GM13976 (cell line): ENCODE results near the gene RTKN.
"Not testable (repeated sequence)": the region's sequence is repeated elsewhere in the genome, so short reads cannot be mapped to it uniquely, and the experiment has no call there.

Source experiments
- DNase-seq: peaks from one replicate; pipeline ENCODE4 v3.0.0; 2012; ENCODE audit warnings: low spot score
- in situ Hi-C: fragments of 300-500 bp; cut with MboI; formaldehyde crosslinking; loops from one replicate; pipeline ENCODE4 v1.12.0; 2022; ENCODE audit warnings: low sequenced_read_pairs, mixed read lengths, inconsistent platforms; ENCODE audit not compliant: unreplicated experiment
- TF ChIP-seq, protein P1 (sequence below): IDR thresholded peaks from 2 replicates; pipeline ENCODE4 v1.5.1; 2012; ENCODE audit warnings: borderline replicate concordance, mild to moderate bottlenecking; ENCODE audit not compliant: insufficient read depth; ENCODE audit errors: extremely low read depth, missing control alignments, control extremely low read depth

Gene RTKN, protein sequence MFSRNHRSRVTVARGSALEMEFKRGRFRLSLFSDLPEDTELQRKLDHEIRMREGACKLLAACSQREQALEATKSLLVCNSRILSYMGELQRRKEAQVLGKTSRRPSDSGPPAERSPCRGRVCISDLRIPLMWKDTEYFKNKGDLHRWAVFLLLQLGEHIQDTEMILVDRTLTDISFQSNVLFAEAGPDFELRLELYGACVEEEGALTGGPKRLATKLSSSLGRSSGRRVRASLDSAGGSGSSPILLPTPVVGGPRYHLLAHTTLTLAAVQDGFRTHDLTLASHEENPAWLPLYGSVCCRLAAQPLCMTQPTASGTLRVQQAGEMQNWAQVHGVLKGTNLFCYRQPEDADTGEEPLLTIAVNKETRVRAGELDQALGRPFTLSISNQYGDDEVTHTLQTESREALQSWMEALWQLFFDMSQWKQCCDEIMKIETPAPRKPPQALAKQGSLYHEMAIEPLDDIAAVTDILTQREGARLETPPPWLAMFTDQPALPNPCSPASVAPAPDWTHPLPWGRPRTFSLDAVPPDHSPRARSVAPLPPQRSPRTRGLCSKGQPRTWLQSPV

DNA sequence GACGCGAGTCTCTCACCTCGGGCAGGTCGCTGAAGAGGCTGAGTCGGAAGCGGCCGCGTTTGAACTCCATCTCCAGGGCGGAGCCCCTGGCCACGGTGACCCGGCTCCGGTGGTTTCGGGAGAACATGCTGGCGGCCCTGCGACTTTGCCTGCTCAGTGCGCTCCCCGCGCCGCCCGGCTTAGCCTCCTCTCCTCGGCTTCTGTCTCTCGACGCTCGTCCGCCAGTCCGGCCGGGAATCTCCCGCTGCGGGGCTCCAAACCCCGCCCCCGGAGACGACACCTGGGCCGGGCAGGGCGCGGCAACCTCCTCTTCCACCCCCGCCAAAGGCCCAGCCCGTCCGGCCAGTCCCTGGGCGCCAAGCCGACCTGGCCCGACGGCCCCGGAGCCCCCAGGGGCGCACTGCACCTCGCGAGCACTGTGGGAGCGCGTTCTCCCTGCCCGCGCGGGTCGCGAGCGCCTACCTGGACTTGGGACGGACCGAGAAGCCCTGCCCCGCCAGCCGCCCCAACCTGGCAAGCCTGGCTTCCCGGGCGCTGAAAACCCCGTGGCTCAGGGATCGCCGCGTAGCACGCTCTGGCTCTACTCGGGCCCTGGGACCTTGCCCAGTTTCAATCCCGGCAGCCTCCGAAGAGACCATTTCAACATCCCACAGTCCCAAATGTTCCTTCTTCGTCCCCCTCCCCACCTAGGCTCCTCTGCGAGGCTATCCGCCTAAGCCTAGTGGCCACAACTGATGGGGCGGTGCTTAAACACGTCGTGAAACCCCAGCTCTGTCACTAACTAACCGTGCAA, at the start of gene RTKN:
TSS of gene RTKN (minus strand) at position 248 of the 793 bp plus-strand sequence. CDS start at position 127, 121 bp downstream.
- TF ChIP-seq, protein P1, sequence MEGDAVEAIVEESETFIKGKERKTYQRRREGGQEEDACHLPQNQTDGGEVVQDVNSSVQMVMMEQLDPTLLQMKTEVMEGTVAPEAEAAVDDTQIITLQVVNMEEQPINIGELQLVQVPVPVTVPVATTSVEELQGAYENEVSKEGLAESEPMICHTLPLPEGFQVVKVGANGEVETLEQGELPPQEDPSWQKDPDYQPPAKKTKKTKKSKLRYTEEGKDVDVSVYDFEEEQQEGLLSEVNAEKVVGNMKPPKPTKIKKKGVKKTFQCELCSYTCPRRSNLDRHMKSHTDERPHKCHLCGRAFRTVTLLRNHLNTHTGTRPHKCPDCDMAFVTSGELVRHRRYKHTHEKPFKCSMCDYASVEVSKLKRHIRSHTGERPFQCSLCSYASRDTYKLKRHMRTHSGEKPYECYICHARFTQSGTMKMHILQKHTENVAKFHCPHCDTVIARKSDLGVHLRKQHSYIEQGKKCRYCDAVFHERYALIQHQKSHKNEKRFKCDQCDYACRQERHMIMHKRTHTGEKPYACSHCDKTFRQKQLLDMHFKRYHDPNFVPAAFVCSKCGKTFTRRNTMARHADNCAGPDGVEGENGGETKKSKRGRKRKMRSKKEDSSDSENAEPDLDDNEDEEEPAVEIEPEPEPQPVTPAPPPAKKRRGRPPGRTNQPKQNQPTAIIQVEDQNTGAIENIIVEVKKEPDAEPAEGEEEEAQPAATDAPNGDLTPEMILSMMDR: no peak
- DNase-seq: peak; percentile 68
- in situ Hi-C loops: no loop called here

GRCh38 chr2:74489906-74490305, 48.2 kb upstream of the RTKN start:
- TF ChIP-seq, protein P1: no peak
- DNase-seq: no peak
- in situ Hi-C loops: loop anchor here (10.0 to 25.0 kb wide), 2 partner anchors 105 to 372 kb away; no protein-coding TSS in a partner anchor

DNA sequence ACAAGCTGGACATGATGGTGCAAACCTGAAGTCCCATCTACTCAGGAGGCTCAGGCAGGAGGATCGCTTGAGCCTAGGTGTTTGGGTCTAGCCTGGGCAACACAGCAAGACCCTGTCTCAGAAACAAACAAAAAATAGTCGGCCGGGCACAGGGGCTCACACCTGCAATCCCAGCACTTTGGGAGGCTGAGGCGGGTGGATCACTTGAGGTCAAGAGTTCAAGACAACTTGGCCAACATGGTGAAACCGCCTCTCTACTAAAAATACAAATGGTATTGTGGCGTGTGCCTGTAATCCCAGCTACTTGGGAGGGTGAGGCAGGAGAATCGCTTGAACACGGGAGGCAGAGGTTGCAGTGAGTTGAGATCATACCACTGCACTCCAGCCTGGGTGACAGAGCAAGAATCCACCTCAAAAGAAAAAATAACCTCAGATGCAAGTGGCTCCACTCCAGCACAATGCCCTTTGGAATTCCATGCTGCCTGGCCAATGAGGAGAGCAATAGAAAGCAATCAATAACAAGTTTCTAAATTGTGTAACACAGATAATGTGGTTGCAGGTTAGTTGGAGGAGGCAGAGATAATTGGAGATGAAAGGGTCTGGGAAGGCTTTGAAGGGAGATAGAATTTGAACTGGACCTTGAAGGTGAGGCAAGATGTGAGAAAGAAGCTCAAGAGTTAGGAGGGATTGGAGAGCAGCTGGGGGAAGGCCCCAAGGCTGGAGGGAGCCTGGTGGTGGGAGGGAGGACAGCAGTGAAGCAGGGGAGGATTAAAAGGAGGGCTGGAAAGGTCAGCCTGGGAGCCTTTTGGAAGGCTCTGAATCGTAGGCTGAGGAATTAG, 47.1 kb upstream of the RTKN start:
- DNase-seq: no peak
- TF ChIP-seq, protein P1: no peak
- in situ Hi-C loops: loop anchor here (10.0 to 25.0 kb wide), 2 partner anchors 106 to 373 kb away; no protein-coding TSS in a partner anchor

DNA sequence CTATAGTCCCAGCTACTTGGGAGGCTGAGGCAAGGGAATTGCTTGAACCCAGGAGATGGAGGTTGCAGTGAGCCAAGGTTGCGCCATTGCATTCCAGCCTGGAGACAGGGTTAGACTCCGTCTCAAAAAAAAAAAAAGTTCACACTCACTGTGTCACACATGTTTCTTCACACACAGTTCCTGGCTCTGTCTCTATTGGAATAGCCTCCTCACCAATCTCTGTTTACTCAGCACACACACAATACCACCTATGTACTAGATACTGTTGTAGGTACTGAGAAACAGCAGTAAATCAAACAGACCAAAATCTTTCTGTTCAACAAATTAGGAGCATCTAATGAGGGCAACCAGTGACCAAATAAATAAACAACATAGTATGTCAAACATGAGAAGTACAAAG, 44.4 kb upstream of the RTKN start:
- in situ Hi-C loops: loop anchor here (10.0 to 25.0 kb wide), 2 partner anchors 109 to 376 kb away; no protein-coding TSS in a partner anchor
- TF ChIP-seq, protein P1: no peak
- no peak for DNase-seq

- in situ Hi-C loops: loop anchor here (10.0 to 25.0 kb wide), 2 partner anchors 111 to 379 kb away; no protein-coding TSS in a partner anchor
- not testable (repeated sequence) for DNase-seq
Measured at GRCh38 chr2:74483675-74484164, 42.0 kb upstream of the RTKN start.

GRCh38 chr2:74482801-74483674, 41.3 kb upstream of the RTKN start, which contains the start of the genes CCDC142 and TTC31:
Gene CCDC142, minus strand, starts transcription at chr2:74482998. Its CDS starts 161 bp downstream, at chr2:74482837.
Gene TTC31, plus strand, starts transcription at chr2:74483081. Its CDS starts 15 bp downstream, at chr2:74483096.
- TF ChIP-seq, protein P1: peak; percentile 95
- peak; percentile 94 for DNase-seq
- in situ Hi-C loops: loop anchor here (10.0 to 25.0 kb wide), 2 partner anchors 112 to 379 kb away; no protein-coding TSS in a partner anchor
